DMS153 treated with DMSO at 0.1 percent for 48 hours (cell line): Measurements from ENCODE around the gene CLEC9A.

ENCODE experiments used
- DNase-seq: peaks from one replicate; lab custom pipeline; 2025; ENCODE audit not compliant: unreplicated experiment; lab: John Stamatoyannopoulos, UW

CLEC9A gene

DNA sequence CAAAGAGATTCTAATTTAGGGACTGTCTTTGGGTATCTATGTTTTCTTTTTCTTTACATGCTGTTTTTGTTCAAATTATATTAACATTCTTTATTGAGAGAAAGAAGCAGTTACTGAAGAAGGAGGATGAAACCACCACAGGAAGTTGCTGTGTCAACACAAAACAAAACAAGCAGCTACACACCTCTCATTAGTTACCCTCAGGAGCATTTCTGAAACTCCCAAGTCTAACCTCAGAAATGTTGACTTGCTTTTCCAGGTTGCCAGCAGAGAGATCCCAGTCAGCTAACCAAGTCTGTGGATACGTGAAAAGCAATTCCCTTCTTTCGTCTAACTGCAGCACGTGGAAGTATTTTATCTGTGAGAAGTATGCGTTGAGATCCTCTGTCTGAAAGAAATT is 34.8 kb downstream of the CLEC9A start:
- no peak for DNase-seq

DNA sequence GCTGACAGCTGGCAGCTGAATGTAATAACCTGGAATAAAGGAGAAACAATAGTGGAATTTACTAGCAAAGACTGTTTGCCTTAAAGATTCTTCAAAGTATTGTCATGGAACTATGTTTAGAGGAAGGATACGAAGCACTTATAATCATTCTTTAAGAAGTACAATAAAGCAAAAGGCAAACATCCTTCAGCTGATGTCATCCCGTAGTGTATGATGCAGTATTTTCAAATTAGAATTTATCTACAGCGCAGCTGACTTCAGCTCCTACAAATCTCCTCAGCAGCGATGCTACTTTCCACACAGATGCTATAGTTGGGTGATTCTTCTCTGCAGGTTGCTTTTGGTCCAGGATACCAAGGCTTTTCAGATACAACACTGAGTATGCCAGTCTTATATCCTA is 36.8 kb downstream of the CLEC9A start:
- no peak for DNase-seq

DNA sequence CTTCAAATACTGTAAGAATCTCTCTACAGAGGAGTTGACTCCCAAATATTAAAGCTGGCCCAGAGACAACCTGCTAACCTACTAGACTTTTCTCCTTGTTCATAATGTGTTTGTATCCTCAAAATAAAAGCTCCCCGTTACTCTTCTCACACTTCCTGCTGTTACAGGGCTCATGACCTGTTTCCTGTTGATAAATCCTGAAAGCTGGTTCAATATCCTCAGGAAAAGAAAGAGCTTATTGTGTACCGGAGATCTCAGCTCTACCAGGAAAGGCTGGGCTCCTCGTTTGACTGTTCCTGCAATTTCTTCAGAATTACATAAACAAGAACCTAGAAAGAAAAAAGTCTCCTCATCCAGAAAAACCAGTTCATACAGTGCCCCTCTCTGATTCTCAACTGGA is 37.5 kb downstream of the CLEC9A start:
- no peak for DNase-seq

DNA sequence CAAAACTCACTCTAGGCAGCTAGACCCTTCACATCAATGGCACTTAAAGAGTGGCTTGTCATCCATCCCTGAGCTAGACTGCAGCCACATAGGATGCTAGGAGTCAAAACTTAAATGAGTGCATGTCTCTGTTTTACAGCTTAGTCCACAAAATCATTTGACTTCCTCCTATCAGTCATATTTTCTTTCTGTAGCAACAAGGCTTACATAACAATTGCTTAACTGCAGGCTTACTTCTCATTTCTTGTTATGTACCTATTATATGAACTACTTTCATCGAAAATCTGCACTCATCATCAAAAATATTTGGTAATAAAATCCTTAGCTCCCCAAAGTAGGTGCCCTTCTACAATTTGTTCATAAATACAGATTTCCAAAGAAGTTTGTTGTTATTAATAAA is 38.2 kb downstream of the CLEC9A start:
- no peak for DNase-seq

DNA sequence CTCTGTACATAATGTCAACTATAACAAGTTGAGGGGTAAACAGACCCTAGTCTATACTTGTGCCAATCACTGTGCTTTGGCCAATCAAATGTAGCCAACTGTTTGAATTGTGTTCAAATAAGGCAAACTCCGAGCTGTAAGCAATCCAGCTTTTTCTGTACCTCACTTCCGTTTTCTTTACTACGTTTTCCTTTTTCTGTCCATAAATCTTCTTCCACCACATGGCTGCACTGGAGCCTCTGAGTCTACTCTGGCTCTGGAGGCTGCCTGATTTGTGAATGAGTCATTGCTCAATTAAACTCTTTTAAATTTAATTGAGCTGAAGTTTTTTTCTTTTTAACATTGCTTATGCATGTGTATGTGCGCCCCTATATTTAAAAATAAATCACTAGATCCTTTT is 38.6 kb downstream of the CLEC9A start:
- DNase-seq, result no peak

DNA sequence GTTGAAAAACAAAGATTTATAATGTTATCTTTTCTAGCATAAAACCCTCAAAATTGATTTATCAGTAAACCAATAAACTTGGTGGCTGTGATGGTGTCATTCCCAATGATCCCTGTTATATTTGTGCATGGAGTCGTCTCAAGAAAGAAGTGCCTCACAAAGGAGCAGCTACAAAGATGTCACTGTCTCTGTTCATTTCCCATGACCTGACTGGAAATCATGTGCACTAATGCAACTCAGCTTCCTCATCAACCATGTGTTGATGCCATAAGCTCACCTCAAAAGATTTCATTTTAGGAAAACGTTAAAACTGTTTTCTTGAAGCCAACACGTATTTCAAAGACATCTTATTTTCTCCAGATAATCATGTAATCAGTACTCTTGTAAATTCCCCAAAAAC is 39.5 kb downstream of the CLEC9A start:
- no peak for DNase-seq

DNA sequence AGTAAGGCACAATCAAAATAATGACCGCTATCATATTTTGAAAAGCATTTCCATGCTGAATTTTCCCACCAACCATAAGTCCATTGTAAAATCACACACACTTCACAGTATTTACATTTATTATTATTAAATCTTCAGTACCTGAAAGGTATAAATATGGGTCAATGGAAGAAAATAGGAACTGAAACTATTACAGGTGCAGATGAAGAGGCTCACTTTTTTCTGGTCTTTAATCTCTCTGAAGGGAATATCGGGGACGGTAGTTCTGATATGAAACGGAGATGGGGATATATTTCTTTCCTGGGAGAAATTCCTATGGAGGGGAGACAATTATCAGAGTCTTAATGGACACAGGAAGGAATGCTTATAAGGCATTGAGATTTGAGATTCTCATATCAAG is 39.9 kb downstream of the CLEC9A start:
- DNase-seq, result no peak

DNA sequence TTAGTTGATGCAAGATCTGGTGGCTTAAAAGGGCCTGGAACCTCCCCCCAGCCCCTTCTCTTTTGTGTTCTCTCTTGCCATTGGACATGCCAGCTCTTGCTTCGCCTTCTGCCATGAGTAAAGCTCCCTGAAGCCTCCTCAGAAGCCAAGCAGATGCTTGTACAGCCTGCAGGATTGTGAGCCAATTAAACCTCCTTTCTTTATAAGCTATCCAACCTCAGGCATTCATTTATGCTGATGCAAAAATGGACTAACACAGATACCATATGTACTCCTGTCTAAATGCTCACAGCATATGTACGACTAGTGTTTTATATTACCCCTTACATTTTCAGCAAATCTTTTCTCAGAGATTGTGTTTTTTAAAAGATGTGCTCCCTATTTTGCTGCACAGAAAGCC is 41.6 kb downstream of the CLEC9A start:
- DNase-seq, result no peak

DNA sequence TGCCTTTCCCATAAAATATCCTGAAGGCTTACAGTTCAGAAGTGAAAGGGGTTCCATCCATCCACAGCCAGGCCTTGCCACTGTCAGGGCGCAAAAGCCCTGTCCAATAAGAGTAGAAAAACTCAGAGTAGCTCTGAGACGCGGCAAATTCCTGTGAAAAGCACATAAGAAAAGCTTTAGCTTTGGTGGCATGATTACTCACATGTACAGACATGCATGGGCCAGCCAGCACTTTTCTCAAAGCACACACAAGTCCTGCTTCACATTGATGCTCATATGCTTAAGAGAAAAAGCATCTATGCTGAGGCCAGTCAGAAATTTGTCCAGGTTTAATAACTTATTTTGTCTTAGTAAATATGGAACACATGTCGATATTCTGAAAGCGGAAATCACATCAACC is 42.8 kb downstream of the CLEC9A start:
- no peak for DNase-seq

DNA sequence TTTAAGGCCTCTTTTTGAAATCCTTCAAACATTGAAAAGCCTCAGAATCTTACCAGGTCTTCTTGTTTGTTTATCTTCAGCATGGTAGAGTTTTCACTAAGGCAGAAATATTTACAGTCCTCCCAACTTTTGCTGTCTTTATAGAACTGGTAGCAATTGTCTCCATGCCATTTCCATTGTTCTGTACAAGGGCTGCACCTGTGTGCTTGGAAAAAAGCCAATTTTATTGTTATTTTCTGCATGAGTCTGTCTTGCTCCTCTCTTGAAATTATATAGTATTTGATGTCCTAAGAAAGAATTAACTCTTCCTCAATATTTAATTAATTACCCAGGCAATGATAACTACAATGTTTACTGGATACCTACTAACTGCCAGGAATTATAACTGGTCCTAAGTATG is 45.0 kb downstream of the CLEC9A start:
- DNase-seq, result no peak

DNA sequence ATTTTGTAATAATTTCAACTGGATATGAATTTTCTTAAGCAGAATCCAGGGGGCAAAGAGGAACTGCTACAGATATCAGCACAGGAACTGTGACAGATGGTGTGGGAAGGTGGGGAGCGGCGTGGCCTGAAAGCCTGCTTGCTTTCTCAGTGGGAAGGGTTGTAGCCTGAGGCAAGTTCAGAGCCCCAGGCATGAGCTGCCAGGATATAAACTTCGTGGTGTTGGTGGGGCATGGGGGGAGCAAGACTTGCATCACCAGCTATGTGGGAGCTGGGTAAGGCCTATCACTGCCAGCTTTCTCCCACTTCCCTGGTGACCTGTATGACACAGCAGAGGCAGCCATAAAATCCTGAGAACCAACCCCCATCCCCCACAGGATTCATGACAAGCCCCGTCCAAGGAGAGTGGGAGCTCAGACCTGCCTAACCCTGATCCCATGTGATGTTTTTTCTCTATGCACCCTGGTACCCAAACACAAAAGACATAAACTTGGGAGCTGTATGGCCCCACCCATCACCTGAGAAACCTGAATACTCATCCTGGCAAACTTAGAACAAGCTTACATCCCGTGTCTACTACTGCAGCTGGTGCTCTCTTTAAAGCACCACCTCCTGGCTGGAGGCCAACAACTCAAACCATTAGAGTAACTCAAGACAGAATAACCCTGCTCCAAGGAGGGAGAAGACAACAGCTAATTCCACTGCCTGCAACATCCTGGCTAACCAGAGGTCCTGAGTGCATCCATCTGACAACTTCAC is 51.8 kb downstream of the CLEC9A start:
- no peak for DNase-seq

DNA sequence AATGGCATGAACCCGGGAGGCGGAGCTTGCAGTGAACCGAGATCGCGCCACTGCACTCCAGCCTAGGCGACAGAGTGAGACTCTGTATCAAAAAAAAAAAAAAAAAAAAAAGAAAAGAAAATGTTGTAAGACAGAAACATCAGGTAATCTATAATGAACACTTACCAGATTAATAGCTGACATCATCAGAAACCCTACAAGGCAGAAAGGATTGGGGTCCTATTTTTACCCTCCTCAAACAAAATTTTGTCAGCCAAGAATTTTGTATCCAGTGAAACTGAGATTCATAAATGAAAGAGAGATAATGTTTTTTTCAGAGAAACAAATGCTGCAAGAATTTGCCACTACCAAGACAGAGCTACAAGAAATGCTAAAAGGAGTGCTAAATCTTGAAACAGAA is 54.3 kb downstream of the CLEC9A start:
- no peak for DNase-seq

DNA sequence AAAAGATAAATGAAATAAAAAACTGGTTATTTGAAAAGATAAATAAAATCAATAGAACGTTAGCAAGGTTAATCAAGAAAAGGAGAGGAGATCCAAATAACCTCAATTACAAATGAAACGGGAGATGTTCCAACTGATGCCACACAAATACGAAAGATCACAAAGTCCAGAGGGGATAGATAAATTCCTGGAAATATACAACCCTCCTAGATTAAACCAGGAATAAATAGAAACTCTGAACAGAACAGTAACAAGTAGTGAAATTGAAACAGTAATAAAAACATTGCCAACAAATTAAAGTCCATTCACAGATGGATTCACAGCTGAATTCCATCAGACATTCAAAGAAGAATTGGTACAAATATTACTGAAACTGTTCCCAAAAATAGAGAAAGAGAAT is 55.9 kb downstream of the CLEC9A start:
- no peak for DNase-seq

DNA sequence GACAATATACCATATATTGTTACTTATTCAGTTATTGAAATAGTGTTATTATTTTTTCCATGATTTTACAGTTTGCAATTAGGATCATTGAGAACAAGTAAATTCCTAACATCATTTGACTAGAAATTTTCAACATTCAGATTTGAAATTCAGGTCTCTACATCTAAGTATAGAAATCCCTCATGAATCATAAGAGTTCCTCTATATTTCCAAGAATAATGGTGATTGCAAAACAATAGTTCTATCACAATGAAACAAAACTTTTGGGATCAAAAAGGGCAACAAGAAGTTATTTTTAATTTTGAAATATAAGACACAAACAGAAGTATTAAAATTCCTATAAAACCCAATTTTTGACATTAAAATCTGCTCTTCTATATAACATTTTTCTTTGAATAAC is 57.5 kb downstream of the CLEC9A start:
- DNase-seq, result no peak

DNA sequence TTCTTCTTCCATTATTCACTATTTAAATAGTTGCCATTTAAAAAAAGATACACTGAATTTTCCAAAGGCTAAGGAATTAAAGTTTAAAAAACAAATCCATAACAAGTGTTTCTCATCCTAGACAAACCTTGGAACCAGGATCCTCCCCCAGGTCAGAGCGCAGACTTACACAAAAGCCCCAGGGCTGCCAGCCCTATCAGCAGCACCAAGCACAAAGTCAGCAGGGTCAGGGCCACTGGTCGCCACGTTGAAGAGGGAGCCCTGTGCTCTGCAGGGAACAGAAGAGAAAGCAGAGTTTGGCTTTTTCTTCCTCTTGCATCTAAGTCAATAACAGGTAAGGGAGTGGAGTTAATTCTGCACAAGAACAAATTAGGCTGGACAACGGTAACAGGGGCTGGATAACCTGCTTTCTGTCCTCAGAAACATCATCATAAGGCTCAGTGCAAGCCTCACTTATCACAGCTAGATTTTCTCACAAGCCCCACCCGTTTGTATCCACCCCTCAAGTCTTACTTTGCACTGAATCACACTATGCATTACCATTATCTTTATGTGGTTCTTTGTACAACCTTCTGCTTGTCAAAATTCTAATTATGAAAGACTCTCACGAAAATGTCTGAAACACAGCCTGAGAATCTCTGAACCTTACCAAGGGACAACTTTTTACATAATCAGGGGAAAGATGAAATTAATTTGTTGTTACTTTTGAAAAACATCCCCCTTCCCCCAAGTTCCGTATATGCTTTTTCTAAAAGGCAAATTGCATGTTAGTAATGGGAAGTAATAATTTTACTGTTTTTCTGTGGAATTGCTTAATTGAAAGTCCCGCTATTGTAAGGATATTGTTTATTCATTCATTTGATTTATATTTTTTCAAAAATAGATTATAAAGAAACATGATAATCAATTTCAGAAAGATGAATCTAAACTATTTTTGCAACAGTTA is 58.7 kb downstream of the CLEC9A start:
- no peak for DNase-seq

DNA sequence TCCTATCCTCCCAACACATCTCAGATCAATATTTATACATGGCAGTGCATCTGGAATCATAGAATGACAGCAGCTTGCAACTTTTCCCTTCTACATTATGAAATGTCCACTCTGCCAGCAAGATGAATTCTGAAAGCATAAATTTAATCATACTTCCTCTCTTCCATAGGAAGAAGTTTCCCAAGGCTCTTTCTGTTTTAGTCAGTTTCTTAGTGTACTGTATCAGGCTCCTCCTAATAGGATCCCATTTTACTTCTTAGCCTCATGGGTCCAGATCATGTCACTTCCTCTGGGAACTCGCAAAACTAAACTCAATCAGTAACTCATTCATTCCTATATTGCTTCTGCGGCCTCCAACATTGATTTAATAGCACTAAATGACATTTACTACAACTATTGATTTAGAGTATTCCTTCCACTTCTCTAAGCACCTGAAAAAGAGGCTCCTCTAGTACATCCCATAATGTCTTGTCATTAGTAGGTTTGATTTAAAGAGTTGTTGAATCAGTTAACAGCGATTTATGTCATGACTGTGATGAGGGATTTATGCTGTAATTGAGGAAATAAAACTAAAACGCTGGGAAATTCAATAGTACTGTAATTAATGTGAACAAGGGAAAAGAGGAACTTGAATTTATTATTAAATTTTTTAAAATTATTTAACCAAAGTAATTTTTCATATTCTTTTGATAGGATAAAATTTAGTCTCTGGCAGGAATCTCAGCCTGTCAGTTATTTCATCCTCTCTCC is 64.3 kb downstream of the CLEC9A start:
- DNase-seq, result no peak

DNA sequence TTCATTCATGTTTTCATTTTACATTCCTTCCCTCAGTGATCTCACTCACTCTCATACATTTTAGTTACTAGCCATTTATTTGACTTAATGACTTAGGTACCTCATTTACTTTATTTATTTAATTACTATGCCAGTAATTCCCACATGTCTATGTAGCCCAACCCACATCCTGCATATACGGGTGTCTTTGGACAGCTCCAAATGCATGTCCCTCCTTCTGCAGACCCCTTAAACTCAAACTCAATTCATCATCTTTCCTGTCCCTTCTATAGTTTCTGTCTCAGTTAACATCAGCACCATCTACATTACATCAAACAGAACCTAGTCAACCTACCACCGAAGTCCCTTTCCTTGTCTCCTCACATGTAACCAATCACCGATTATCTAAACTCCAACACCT is 65.5 kb downstream of the CLEC9A start:
- DNase-seq, result no peak

DNA sequence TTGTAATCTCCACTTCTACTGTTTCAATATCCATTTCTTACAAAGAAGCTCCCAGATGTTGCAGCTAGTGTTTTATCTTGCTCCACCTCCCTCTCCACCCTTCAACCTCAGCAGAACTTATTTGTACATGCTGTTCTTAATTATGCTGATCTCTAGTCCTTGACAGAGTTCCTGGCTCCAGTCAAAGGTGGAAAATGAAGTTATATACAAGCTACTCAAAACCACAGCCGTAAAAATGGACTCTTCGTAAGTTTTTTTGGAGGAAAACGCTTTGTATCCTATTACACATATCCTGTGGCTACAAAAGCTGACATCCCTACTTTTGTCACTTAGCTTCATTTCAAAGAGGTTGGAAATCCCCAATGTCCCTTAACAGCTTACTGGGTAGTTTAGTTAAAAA is 67.0 kb downstream of the CLEC9A start:
- no peak for DNase-seq

DNA sequence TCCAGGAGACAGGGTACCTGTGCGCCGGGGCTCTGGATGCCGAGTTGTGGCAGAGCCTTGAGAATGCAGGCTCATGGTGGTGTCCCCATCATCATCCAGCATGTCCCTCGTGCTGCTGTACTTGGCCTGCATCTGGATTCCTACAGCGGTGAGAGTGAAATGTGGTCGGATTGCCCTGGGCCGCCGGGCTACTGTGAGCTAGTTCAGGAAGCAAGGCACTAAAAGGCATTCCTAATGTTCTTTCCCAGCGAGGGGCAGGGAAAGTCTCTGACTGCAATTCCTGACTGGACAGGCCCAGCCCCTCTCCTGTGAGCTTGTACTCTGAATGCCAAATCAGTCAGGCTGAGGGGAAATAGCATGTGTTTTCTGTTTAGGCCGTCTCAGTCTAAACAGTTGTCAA is 68.3 kb downstream of the CLEC9A start, which contains the start of gene CLEC1A:
Gene CLEC1A, minus strand, starts transcription at position 195 of the 400 bp plus-strand sequence. Its CDS starts 63 bp downstream, at position 132.
- no peak for DNase-seq

DNA sequence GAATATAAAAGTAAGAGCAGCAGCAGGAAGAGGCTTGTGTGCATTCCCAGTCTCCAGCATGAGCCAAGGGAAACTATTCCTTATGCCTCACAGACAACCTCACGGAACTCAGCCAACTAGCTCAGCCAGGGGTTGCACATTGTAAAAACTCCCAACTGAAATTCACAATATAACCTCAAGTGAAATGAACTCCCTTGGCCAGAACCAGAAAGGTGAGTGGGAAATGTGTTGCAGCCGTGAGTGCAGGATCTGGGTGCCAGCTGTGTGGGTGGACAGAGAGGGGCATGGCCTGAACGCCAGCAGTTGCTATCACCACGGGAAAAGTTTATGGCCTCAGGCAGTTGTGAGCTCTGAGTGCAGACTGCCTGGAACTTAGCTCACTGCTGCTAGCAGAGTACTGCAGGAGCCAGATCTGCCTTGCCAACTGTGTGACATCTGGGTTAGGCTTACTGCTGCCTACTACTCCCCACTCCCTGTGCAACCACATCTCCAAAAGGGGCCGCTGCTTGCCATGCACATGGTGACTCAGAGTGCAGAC is 70.6 kb downstream of the CLEC9A start:
- DNase-seq, result no peak

DNA sequence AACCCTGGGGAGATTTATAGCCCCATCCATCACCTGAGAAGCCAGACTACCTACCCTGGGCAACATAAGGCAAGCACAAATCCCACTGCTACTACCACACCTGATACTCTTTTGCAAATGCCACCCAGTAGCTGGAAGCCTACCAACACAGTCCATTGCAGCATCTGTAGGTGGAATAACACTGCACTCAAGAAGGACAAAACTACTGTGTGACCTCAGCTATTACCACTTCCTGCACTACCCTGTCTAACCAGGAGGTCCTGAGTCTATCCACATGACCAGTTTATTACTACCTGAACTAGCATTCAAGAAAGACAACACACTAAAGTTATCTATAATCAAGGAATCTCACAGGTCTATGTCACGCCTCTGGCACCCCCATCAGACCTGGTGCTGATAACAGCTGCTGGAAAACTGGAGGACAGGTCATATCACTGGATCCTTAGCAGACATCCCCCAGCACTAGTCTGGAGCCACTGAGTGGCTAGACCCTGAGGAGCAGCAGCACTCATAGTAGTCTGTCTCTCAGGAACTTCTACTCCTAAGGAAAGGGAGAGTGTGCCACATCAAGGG is 71.3 kb downstream of the CLEC9A start:
- no peak for DNase-seq
